AG04450 (cell line): Measurements from ENCODE around the gene TSKU. TPM values are rescaled to one million over a fixed set of nuclear protein-coding genes. Genes with fewer than 3 reads are reported as not detected.
"Not testable (repeated sequence)": the region's sequence is repeated elsewhere in the genome, so short reads cannot be mapped to it uniquely, and the experiment has no call there.

ENCODE experiments used
- CTCF ChIA-PET: fragments of 300-600, 350-600 bp; formaldehyde crosslinking; extraction: SDS; loops from one replicate; lab custom pipeline; 2022; ENCODE audit warnings: antibody characterized with exemption, inconsistent platforms; lab: Charles Lee
- POLR2A ChIA-PET: fragments of 350-600 bp; formaldehyde crosslinking; extraction: SDS; loops from one replicate; lab custom pipeline; 2021; ENCODE audit warnings: antibody characterized with exemption, inconsistent platforms; lab: Yijun Ruan, JAX
- DNase-seq: peaks from one replicate; pipeline ENCODE4 v3.0.0-alpha.2; 2011; ENCODE audit warnings: low read depth, low spot score
- H3K27ac ChIP-seq: one replicate; pipeline ENCODE4 v1.5.1; 2012; ENCODE audit warnings: low read depth, low read length, control low read depth
- H3K27me3 ChIP-seq: one replicate; pipeline ENCODE4 v1.6.0; 2012; ENCODE audit warnings: low read length; ENCODE audit not compliant: control insufficient read depth, insufficient read depth
- H3K4me3 ChIP-seq: 2 replicates; pipeline ENCODE4 v1.5.1; 2011; ENCODE audit warnings: mild to moderate bottlenecking, low read depth, low read length, control low read depth
- H3K9me3 ChIP-seq: 2 replicates; pipeline ENCODE4 v1.5.1; 2012; ENCODE audit warnings: low read length; ENCODE audit not compliant: control insufficient read depth, insufficient read depth
- CTCF ChIP-seq: IDR thresholded peaks from 2 replicates; pipeline ENCODE4 v1.5.1; 2011; ENCODE audit warnings: low read depth, low read length, control low read depth, inconsistent platforms
- polyA plus RNA-seq: library from polyadenylated mRNA; depleted of rRNA; stranded (reverse); fragments of >200 nt; gene quantifications from 2 replicates; pipeline ENCODE4 v1.2.3, GENCODE V29; 2011

Gene TSKU
- polyA plus RNA-seq, 1 experiment = 28.8 TPM

DNA sequence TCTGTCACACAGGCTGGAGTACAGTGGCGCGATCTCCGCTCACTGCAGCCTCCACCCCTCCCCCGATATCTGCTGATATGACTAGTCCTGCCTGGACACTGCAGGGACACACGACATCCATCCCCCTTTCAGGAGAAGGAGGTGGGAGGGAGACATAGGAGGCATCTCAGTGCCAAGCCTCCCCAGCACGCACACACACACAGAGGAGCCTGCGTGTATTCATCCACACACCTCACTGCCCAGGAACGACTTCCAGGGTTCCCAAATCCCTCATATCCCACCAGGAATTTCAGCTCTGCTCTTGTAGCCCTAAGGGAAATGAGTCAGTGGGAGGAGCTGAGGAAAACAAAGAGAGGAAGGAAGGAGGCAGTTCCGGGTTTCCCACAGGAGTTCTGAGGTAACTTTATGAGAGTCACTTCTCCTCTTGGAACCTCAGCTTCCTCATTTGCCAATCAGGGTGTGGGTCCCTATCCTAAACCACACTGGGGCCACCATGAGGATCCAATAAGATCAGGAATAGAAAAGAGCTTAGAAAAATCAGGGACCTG is 40.4 kb downstream of the TSKU start:
- ChIA-PET CTCF (interaction anchor here (0.8 to 2.0 kb wide), 3 partner anchors 12 to 102 kb away, joined by 3 to 9 read pairs (median 5); no protein-coding TSS in a partner anchor), POLR2A (no interaction called here)
- H3K27me3 ChIP-seq = no peaks in the 10 kb centered on the region
- no peaks in the 10 kb centered on the region; the same call in 1 of the 2 replicates for H3K9me3 ChIP-seq
- TF ChIP-seq CTCF = no peak
- no peak overlapping the region for H3K27ac ChIP-seq
- no peak overlapping the region for H3K4me3 ChIP-seq
- DNase-seq = no peak

- H3K9me3 ChIP-seq = no peaks in the 10 kb centered on the region; the same call in 1 of the 2 replicates
- H3K27me3 ChIP-seq = peaks cover under 1% of the 10 kb centered on the region
- ChIA-PET POLR2A (no interaction called here), CTCF (interaction anchor here (0.8 to 2.0 kb wide), 3 partner anchors 13 to 103 kb away, joined by 3 to 9 read pairs (median 5); no protein-coding TSS in a partner anchor)
- H3K27ac ChIP-seq = no peak overlapping the region
- H3K4me3 ChIP-seq = no peak overlapping the region
- TF ChIP-seq CTCF = no peak
- DNase-seq = no peak
These were observed 41.2 kb downstream of the TSKU start for GRCh38 chr11:76824083-76824939.

GRCh38 chr11:76824980-76825725 is 42.0 kb downstream of the TSKU start:
- DNase-seq = no peak
- Histone ChIP-seq H3K27me3 (peaks cover 6% of the 10 kb centered on the region), H3K4me3 (no peak overlapping the region), H3K27ac (no peak overlapping the region), H3K9me3 (no peaks in the 10 kb centered on the region; the same call in 1 of the 2 replicates)
- no peak for TF ChIP-seq CTCF
- ChIA-PET CTCF (interaction anchor here (1.7 to 2.0 kb wide), 2 partner anchors 94 to 103 kb away, joined by 5 to 9 read pairs; no protein-coding TSS in a partner anchor), POLR2A (no interaction called here)

GRCh38 chr11:76825726-76826396 is 42.7 kb downstream of the TSKU start:
- Histone ChIP-seq H3K4me3 (no peak overlapping the region), H3K27ac (no peak overlapping the region), H3K9me3 (no peaks in the 10 kb centered on the region; the same call in 1 of the 2 replicates), H3K27me3 (peaks cover 10% of the 10 kb centered on the region)
- ChIA-PET POLR2A (interaction anchor here (0.6 kb wide), 1 partner anchor 47 kb away, joined by 3 read pairs; no protein-coding TSS in a partner anchor), CTCF (no interaction called here)
- DNase-seq = no peak
- no peak for TF ChIP-seq CTCF

- H3K4me3 ChIP-seq, POLR2A ChIA-PET, H3K9me3 ChIP-seq, CTCF ChIA-PET, H3K27ac ChIP-seq, DNase-seq: not testable (repeated sequence)
- peaks cover 14% of the 10 kb centered on the region for H3K27me3 ChIP-seq
These were observed 43.4 kb downstream of the TSKU start for GRCh38 chr11:76826508-76826907.

DNA sequence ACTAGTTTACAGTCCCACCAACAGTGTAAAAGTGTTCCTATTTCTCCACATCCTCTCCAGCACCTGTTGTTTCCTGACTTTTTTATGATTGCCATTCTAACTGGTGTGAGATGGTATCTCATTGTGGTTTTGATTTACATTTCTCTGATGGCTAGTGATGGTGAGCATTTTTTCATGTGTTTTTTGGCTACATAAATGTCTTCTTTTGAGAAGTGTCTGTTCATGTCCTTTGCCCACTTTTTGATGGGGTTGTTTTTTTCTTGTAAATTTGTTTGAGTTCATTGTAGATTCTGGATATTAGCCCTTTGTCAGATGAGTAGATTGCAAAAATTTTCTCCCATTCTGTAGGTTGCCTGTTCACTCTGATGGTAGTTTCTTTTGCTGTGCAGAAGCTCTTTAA is 43.8 kb downstream of the TSKU start:
- H3K9me3 ChIP-seq, H3K4me3 ChIP-seq, POLR2A ChIA-PET, CTCF ChIA-PET, DNase-seq, H3K27ac ChIP-seq: not testable (repeated sequence)
- peaks cover 17% of the 10 kb centered on the region for H3K27me3 ChIP-seq
